Measurements from ENCODE around the gene GCGR. TPM values are rescaled to one million over a fixed set of nuclear protein-coding genes. Genes with fewer than 3 reads are reported as not detected.

The GCGR gene
- polyA plus RNA-seq, 1 experiment, result not detected

GRCh38 chr17:81814748-81815645, 11.0 kb downstream of the GCGR start:
- no peak for DNase-seq (ENCODE audit: low read depth)
- no peak for TF ChIP-seq CTCF (IDR thresholded peaks at IDR 0.05; ENCODE audit: insufficient read depth, low read depth, low read length)
- Histone ChIP-seq H3K36me3 (ENCODE audit: control insufficient read depth, insufficient read depth, low read length) (no peaks in the 10 kb centered on the region), H3K4me3 (ENCODE audit: low read depth, low read length) (no peak overlapping the region), H3K27me3 (ENCODE audit: control insufficient read depth, insufficient read depth, low read length) (no peaks in the 10 kb centered on the region; the same call in 1 of the 2 replicates)
- ChIA-PET CTCF (interaction anchor here (1.2 kb wide), 1 partner anchor 83 kb away, joined by 3 read pairs; no protein-coding TSS in a partner anchor), POLR2A (no interaction called here)

- CTCF ChIA-PET, result interaction anchor here (1.2 kb wide), 1 partner anchor 84 kb away, joined by 3 read pairs; no protein-coding TSS in a partner anchor
- POLR2A ChIA-PET, result no interaction called here
- no peak for DNase-seq (ENCODE audit: low read depth)
Measured at GRCh38 chr17:81815646-81815986, 11.7 kb downstream of the GCGR start.

GRCh38 chr17:81817758-81818147, 13.8 kb downstream of the GCGR start:
- no peak for TF ChIP-seq CTCF (IDR thresholded peaks at IDR 0.05; ENCODE audit: insufficient read depth, low read depth, low read length)
- ChIA-PET POLR2A (interaction anchor here (0.7 kb wide), 1 partner anchor 132 kb away, joined by 4 read pairs; no protein-coding TSS in a partner anchor), CTCF (no interaction called here)
- H3K27me3 ChIP-seq (ENCODE audit: control insufficient read depth, insufficient read depth, low read length), result no peaks in the 10 kb centered on the region; the same call in 1 of the 2 replicates
- no peak overlapping the region for H3K4me3 ChIP-seq (ENCODE audit: low read depth, low read length)
- peaks cover 3% of the 10 kb centered on the region; the same call in 1 of the 2 replicates for H3K36me3 ChIP-seq (ENCODE audit: control insufficient read depth, insufficient read depth, low read length)
- DNase-seq (ENCODE audit: low read depth), result no peak

More at GRCh38 chr17:81815646-81815986, 11.7 kb downstream of the GCGR start:
- no peak for TF ChIP-seq CTCF (IDR thresholded peaks at IDR 0.05; ENCODE audit: insufficient read depth, low read depth, low read length)
- no peaks in the 10 kb centered on the region for H3K36me3 ChIP-seq (ENCODE audit: control insufficient read depth, insufficient read depth, low read length)
- H3K4me3 ChIP-seq (ENCODE audit: low read depth, low read length), result no peak overlapping the region
- H3K27me3 ChIP-seq (ENCODE audit: control insufficient read depth, insufficient read depth, low read length), result no peaks in the 10 kb centered on the region; the same call in 1 of the 2 replicates

- ChIA-PET POLR2A (no interaction called here), CTCF (no interaction called here)
- DNase-seq (ENCODE audit: low read depth), result no peak
- H3K27me3 ChIP-seq (ENCODE audit: control insufficient read depth, insufficient read depth, low read length), result no peaks in the 10 kb centered on the region; the same call in 1 of the 2 replicates
- H3K4me3 ChIP-seq (ENCODE audit: low read depth, low read length), result no peak overlapping the region
- H3K36me3 ChIP-seq (ENCODE audit: control insufficient read depth, insufficient read depth, low read length), result peaks cover 12% of the 10 kb centered on the region
- TF ChIP-seq CTCF (IDR thresholded peaks at IDR 0.05; ENCODE audit: insufficient read depth, low read depth, low read length), result no peak
Measured at GRCh38 chr17:81819708-81820107, 15.8 kb downstream of the GCGR start.

- no peaks in the 10 kb centered on the region; the same call in 1 of the 2 replicates for H3K27me3 ChIP-seq (ENCODE audit: control insufficient read depth, insufficient read depth, low read length)
- ChIA-PET CTCF (interaction anchor here (1.2 to 1.5 kb wide), 2 partner anchors 8 to 13 kb away, joined by 4 read pairs; no protein-coding TSS in a partner anchor), POLR2A (no interaction called here)
- H3K36me3 ChIP-seq (ENCODE audit: control insufficient read depth, insufficient read depth, low read length), result peaks cover 12% of the 10 kb centered on the region
- no peak for DNase-seq (ENCODE audit: low read depth)
- no peak for TF ChIP-seq CTCF (IDR thresholded peaks at IDR 0.05; ENCODE audit: insufficient read depth, low read depth, low read length)
- H3K4me3 ChIP-seq (ENCODE audit: low read depth, low read length), result no peak overlapping the region
Measured at GRCh38 chr17:81821147-81821546, 17.2 kb downstream of the GCGR start.

Measured in BJ (cell line).